ENCODE results near the gene CDC42BPB.

CDC42BPB gene

GRCh38 chr14:102937331-102938175 lies 119.8 kb downstream of the CDC42BPB start:
- Histone ChIP-seq H3K4me3 (ENCODE audit: low read length) (no peak overlapping the region), H3K9me3 (replicated peaks; ENCODE audit: insufficient read depth, low read length) (no peaks in the 10 kb centered on the region), H3K27ac (ENCODE audit: low read length) (no peak overlapping the region), H3K9me2 (replicated peaks; ENCODE audit: insufficient read depth, low read length) (no peaks in the 10 kb centered on the region), H2AFZ (ENCODE audit: low read length) (no peak overlapping the region), H3K27me3 (replicated peaks; ENCODE audit: insufficient read depth, low read length) (no peaks in the 10 kb centered on the region), H3K79me2 (ENCODE audit: low read length) (no peaks in the 10 kb centered on the region), H3K4me1 (ENCODE audit: low read length) (no peaks in the 10 kb centered on the region), H3F3A (ENCODE audit: insufficient read depth, low read length) (no peaks in the 10 kb centered on the region), H3K9ac (ENCODE audit: low read length) (no peak overlapping the region), H3K36me3 (replicated peaks; ENCODE audit: insufficient read depth, low read length) (no peaks in the 10 kb centered on the region), H3K4me2 (ENCODE audit: low read depth, low read length) (no peak overlapping the region), H4K20me1 (ENCODE audit: insufficient read depth, low read length) (no peaks in the 10 kb centered on the region)
- TF ChIP-seq CTCF (IDR thresholded peaks at IDR 0.05; ENCODE audit: low read length) (no peak), EZH2phosphoT487 (IDR thresholded peaks at IDR 0.05; ENCODE audit: low read length) (no peak), EZH2 (optimal IDR thresholded peaks at IDR 0.05; ENCODE audit: low read depth, low read length) (no peak)
- no peak for DNase-seq

GRCh38 chr14:102935756-102936155 lies 121.6 kb downstream of the CDC42BPB start:
- H3K4me3 ChIP-seq (ENCODE audit: low read length) = no peak overlapping the region
- H3K9ac ChIP-seq (ENCODE audit: low read length) = no peak overlapping the region
- no peak for TF ChIP-seq CTCF (IDR thresholded peaks at IDR 0.05; ENCODE audit: low read length)
- TF ChIP-seq EZH2 (optimal IDR thresholded peaks at IDR 0.05; ENCODE audit: low read depth, low read length) = no peak
- TF ChIP-seq EZH2phosphoT487 (IDR thresholded peaks at IDR 0.05; ENCODE audit: low read length) = no peak
- no peaks in the 10 kb centered on the region for H3K36me3 ChIP-seq (replicated peaks; ENCODE audit: insufficient read depth, low read length)
- H4K20me1 ChIP-seq (ENCODE audit: insufficient read depth, low read length) = no peaks in the 10 kb centered on the region
- H2AFZ ChIP-seq (ENCODE audit: low read length) = no peak overlapping the region
- no peaks in the 10 kb centered on the region for H3K79me2 ChIP-seq (ENCODE audit: low read length)
- no peak overlapping the region for H3K27ac ChIP-seq (ENCODE audit: low read length)
- H3K4me1 ChIP-seq (ENCODE audit: low read length) = no peaks in the 10 kb centered on the region
- H3K9me3 ChIP-seq (replicated peaks; ENCODE audit: insufficient read depth, low read length) = no peaks in the 10 kb centered on the region
- no peaks in the 10 kb centered on the region for H3K9me2 ChIP-seq (replicated peaks; ENCODE audit: insufficient read depth, low read length)
- no peak for DNase-seq
- H3K27me3 ChIP-seq (replicated peaks; ENCODE audit: insufficient read depth, low read length) = no peaks in the 10 kb centered on the region
- no peaks in the 10 kb centered on the region for H3F3A ChIP-seq (ENCODE audit: insufficient read depth, low read length)
- no peak overlapping the region for H3K4me2 ChIP-seq (ENCODE audit: low read depth, low read length)

GRCh38 chr14:102933618-102934231 lies 123.6 kb downstream of the CDC42BPB start:
- TF ChIP-seq EZH2 (optimal IDR thresholded peaks at IDR 0.05; ENCODE audit: low read depth, low read length) (no peak), EZH2phosphoT487 (IDR thresholded peaks at IDR 0.05; ENCODE audit: low read length) (no peak), CTCF (IDR thresholded peaks at IDR 0.05; ENCODE audit: low read length) (no peak)
- H3K27ac ChIP-seq (ENCODE audit: low read length) = no peak overlapping the region
- no peaks in the 10 kb centered on the region for H3F3A ChIP-seq (ENCODE audit: insufficient read depth, low read length)
- no peak overlapping the region for H3K4me2 ChIP-seq (ENCODE audit: low read depth, low read length)
- DNase-seq = no peak
- H2AFZ ChIP-seq (ENCODE audit: low read length) = no peak overlapping the region
- no peak overlapping the region for H3K4me3 ChIP-seq (ENCODE audit: low read length)
- no peaks in the 10 kb centered on the region for H3K9me3 ChIP-seq (replicated peaks; ENCODE audit: insufficient read depth, low read length)
- H3K4me1 ChIP-seq (ENCODE audit: low read length) = no peaks in the 10 kb centered on the region
- H4K20me1 ChIP-seq (ENCODE audit: insufficient read depth, low read length) = no peaks in the 10 kb centered on the region
- no peak overlapping the region for H3K9ac ChIP-seq (ENCODE audit: low read length)
- no peaks in the 10 kb centered on the region for H3K79me2 ChIP-seq (ENCODE audit: low read length)
- no peaks in the 10 kb centered on the region for H3K36me3 ChIP-seq (replicated peaks; ENCODE audit: insufficient read depth, low read length)
- no peaks in the 10 kb centered on the region for H3K9me2 ChIP-seq (replicated peaks; ENCODE audit: insufficient read depth, low read length)
- H3K27me3 ChIP-seq (replicated peaks; ENCODE audit: insufficient read depth, low read length) = no peaks in the 10 kb centered on the region
